Activated CD8-positive, alpha-beta memory T cell treated with anti-CD3 and anti-CD28 coated beads, Interleukin-2, amount 50 U/mL, for 1 hour (primary cell): ENCODE results near the gene RNF26.

Experiments used
- DNase-seq: peaks from one replicate; pipeline ENCODE4 v3.0.0-alpha.2; 2020; ENCODE audit errors: extremely low read depth

Gene RNF26

GRCh38 chr11:119336744-119337469 lies 2.6 kb downstream of the RNF26 start:
- no peak for DNase-seq

- no peak for DNase-seq
These were observed 3.4 kb downstream of the RNF26 start for GRCh38 chr11:119337581-119338317.

- no peak for DNase-seq
These were observed 4.1 kb downstream of the RNF26 start for GRCh38 chr11:119338318-119338890.

- DNase-seq: no peak
These were observed 4.8 kb downstream of the RNF26 start for GRCh38 chr11:119338965-119339588.

GRCh38 chr11:119339589-119340334 lies 5.4 kb downstream of the RNF26 start:
- DNase-seq: no peak

- DNase-seq: no peak
These were observed 6.3 kb downstream of the RNF26 start, which contains the start of gene C1QTNF5 for GRCh38 chr11:119340335-119341221. C1QTNF5 (minus strand) TSS chr11:119340883; CDS start chr11:119340397, 486 bp downstream.

- DNase-seq: no peak
These were observed 7.1 kb downstream of the RNF26 start for GRCh38 chr11:119341222-119342022.

- DNase-seq: no peak
These were observed 7.6 kb downstream of the RNF26 start for GRCh38 chr11:119342023-119342300.

GRCh38 chr11:119342362-119343130 lies 8.2 kb downstream of the RNF26 start:
- DNase-seq: no peak

GRCh38 chr11:119343726-119344125 lies 9.4 kb downstream of the RNF26 start:
- no peak for DNase-seq

- DNase-seq: no peak
These were observed 10.1 kb downstream of the RNF26 start for GRCh38 chr11:119344291-119345010.

- no peak for DNase-seq
These were observed 11.4 kb downstream of the RNF26 start for GRCh38 chr11:119345685-119346084.

GRCh38 chr11:119346605-119347004 lies 12.3 kb downstream of the RNF26 start, which contains the start of gene MFRP:
MFRP (minus strand) TSS chr11:119346705; CDS start chr11:119346513, 192 bp downstream.
- DNase-seq: no peak

GRCh38 chr11:119347242-119347641 lies 12.9 kb downstream of the RNF26 start:
- no peak for DNase-seq

- no peak for DNase-seq
These were observed 13.7 kb downstream of the RNF26 start for GRCh38 chr11:119347940-119348605.

GRCh38 chr11:119350302-119350701 lies 16.0 kb downstream of the RNF26 start:
- DNase-seq: no peak

- DNase-seq: no peak
These were observed 16.9 kb downstream of the RNF26 start for GRCh38 chr11:119351232-119351631.

GRCh38 chr11:119352857-119353260 lies 18.5 kb downstream of the RNF26 start:
- DNase-seq: no peak
